Smooth muscle cell (in vitro differentiated cells): Measurements from ENCODE around the gene TRPC6. TPM values are rescaled to one million over a fixed set of nuclear protein-coding genes. Genes with fewer than 3 reads are reported as not detected.

Experiments
- DNase-seq: peaks from one replicate; lab custom pipeline; 2025; ENCODE audit not compliant: unreplicated experiment; lab: John Stamatoyannopoulos, UW
- H2AFZ ChIP-seq: fragments of 200-600 bp; sonication (generic); 2 replicates; pipeline ENCODE4 v1.6.0; 2016; ENCODE audit warnings: antibody characterized with exemption, low read depth, mild to moderate bottlenecking
- H3F3A ChIP-seq: fragments of 200-600 bp; sonication (generic); 2 replicates; pipeline ENCODE4 v1.6.0; 2017; ENCODE audit warnings: antibody characterized with exemption, low read depth
- H3K27ac ChIP-seq: fragments of 200-600 bp; sonication (generic); 2 replicates; pipeline ENCODE4 v1.5.1; 2016; ENCODE audit warnings: low read depth, mild to moderate bottlenecking
- H3K27me3 ChIP-seq: fragments of 200-600 bp; sonication (generic); 2 replicates; pipeline ENCODE4 v1.6.1; 2016; ENCODE audit warnings: low read depth, mild to moderate bottlenecking
- H3K36me3 ChIP-seq: fragments of 200-600 bp; sonication (generic); 2 replicates; pipeline ENCODE4 v1.5.1; 2016; ENCODE audit warnings: low read depth
- H3K4me1 ChIP-seq: fragments of 200-600 bp; sonication (generic); 2 replicates; pipeline ENCODE4 v1.5.1; 2016; ENCODE audit warnings: low read depth
- H3K4me2 ChIP-seq: fragments of 200-600 bp; sonication (generic); 2 replicates; pipeline ENCODE4 v1.6.0; 2016; ENCODE audit warnings: mild to moderate bottlenecking
- H3K4me3 ChIP-seq: fragments of 200-600 bp; sonication (generic); 2 replicates; pipeline ENCODE4 v1.5.1; 2016; ENCODE audit warnings: mild to moderate bottlenecking
- H3K79me2 ChIP-seq: fragments of 200-600 bp; sonication (generic); 2 replicates; pipeline ENCODE4 v1.6.0; 2016; ENCODE audit warnings: low read depth, mild to moderate bottlenecking
- H3K9ac ChIP-seq: fragments of 200-600 bp; sonication (generic); 2 replicates; pipeline ENCODE4 v1.6.0; 2016; ENCODE audit warnings: low read depth
- H3K9me3 ChIP-seq: fragments of 200-600 bp; sonication (generic); replicated peaks from 2 replicates; pipeline ENCODE4 v1.5.1; 2016; ENCODE audit warnings: low read depth
- H4K20me1 ChIP-seq: fragments of 200-600 bp; sonication (generic); 2 replicates; pipeline ENCODE4 v1.6.0; 2016; ENCODE audit warnings: low read depth
- WGBS: methylation state at CpG from one replicate; pipeline ENCODE4 v1.1.7; 2016; ENCODE audit warnings: low lambda C conversion rate; 5-methylcytosine and 5-hydroxymethylcytosine counted together
- polyA plus RNA-seq: library from polyadenylated mRNA; unstranded; fragments of >200 nt; fragmentation: Nextera tagmentation; extraction: Ambion mirVana; gene quantifications from 2 replicates; pipeline ENCODE4 v1.2.1, GENCODE V29; 2016
- total RNA-seq: library from RNA; depleted of rRNA; stranded (reverse); fragments of >200 nt; gene quantifications from 2 replicates; pipeline ENCODE4 v1.2.3, GENCODE V29; 2014
- TF ChIP-seq, protein P1 (sequence below): fragments of 200-600 bp; sonication (generic); IDR thresholded peaks from 2 replicates; pipeline ENCODE4 v1.5.1; 2017; ENCODE audit warnings: borderline replicate concordance, mild to moderate bottlenecking, antibody characterized with exemption; ENCODE audit not compliant: insufficient read depth, poor library complexity, severe bottlenecking

TRPC6 gene
- total and polyA plus RNA-seq, 2 experiments from 2014 or later = 0.18 TPM; not detected in 1

DNA sequence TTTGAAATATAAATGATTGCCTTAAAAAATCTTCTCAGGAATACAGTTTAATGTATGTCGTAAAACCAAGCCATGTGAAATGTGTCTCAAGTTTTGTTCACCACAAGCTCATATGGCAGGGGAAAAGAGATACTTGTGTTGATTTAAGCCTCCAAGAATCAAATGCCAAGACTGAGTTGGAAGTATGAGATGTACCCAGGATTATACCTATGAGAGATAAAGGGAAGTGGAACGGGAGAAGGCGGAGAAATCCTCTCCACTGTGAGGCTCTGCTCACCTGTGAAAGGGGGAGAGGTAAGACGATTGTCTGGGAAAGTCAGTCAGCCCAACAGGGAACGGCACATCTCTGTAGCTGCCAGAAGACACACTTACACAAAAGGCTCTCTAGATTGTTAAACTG is 124.8 kb downstream of the TRPC6 start:
- Histone ChIP-seq H3K4me3 (no peak overlapping the region), H3K27ac (no peak overlapping the region), H3K4me1 (no peaks in the 10 kb centered on the region), H3K9ac (no peak overlapping the region), H3K27me3 (no peaks in the 10 kb centered on the region), H3K4me2 (no peak overlapping the region), H3K9me3 (no peaks in the 10 kb centered on the region), H3K79me2 (no peaks in the 10 kb centered on the region), H2AFZ (no peak overlapping the region), H4K20me1 (no peaks in the 10 kb centered on the region), H3F3A (no peaks in the 10 kb centered on the region), H3K36me3 (no peaks in the 10 kb centered on the region)
- TF ChIP-seq, protein P1, sequence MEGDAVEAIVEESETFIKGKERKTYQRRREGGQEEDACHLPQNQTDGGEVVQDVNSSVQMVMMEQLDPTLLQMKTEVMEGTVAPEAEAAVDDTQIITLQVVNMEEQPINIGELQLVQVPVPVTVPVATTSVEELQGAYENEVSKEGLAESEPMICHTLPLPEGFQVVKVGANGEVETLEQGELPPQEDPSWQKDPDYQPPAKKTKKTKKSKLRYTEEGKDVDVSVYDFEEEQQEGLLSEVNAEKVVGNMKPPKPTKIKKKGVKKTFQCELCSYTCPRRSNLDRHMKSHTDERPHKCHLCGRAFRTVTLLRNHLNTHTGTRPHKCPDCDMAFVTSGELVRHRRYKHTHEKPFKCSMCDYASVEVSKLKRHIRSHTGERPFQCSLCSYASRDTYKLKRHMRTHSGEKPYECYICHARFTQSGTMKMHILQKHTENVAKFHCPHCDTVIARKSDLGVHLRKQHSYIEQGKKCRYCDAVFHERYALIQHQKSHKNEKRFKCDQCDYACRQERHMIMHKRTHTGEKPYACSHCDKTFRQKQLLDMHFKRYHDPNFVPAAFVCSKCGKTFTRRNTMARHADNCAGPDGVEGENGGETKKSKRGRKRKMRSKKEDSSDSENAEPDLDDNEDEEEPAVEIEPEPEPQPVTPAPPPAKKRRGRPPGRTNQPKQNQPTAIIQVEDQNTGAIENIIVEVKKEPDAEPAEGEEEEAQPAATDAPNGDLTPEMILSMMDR = no peak
- 83% methylated on average over 5 of the region's 5 CpGs for WGBS
- DNase-seq = no peak

DNA sequence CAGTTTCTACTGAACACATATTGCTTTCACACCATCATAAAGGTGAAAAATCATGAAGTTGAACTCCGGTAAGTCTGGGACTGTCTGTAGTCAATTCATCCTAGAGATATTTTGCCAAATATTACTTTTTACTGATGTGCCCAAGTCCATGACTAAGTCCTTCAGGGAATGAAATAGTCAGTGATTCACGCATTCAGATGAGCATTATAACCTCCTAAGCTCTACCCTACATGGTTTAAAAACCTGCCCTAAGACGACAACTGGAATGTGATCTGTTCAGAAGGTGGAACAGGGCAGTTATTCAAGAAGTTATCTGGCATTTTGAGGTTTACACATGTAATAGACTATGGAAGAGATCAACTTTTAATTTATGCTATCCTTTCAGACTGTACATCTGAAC is 125.6 kb downstream of the TRPC6 start:
- Histone ChIP-seq H3K4me1 (no peaks in the 10 kb centered on the region), H3K27me3 (no peaks in the 10 kb centered on the region), H3F3A (no peaks in the 10 kb centered on the region), H2AFZ (no peak overlapping the region), H3K9ac (no peak overlapping the region), H3K4me2 (no peak overlapping the region), H3K4me3 (no peak overlapping the region), H3K9me3 (no peaks in the 10 kb centered on the region), H3K79me2 (no peaks in the 10 kb centered on the region), H3K36me3 (no peaks in the 10 kb centered on the region), H3K27ac (peak overlapping the region; percentile 38), H4K20me1 (no peaks in the 10 kb centered on the region)
- no peak for DNase-seq
- TF ChIP-seq, protein P1 = no peak
- WGBS = 49% methylated on average over 3 of the region's 3 CpGs

DNA sequence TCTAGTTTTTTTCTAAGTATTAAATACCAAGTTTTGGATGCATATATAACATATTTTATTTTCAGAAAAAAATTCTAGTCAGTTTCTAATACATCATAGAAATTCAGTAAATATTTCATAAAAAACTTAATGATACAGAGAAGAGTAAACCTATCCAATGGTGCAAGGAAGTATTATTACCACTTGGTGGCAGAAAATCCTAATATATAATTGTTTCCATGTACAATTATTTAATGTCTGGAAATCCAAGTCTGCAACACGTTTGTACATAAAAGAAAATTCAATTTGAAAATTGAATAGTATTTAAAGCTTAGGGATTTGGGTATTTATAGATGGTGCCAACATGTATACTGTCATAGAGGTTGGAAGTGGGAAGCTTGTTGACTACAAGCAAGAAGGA is 127.0 kb downstream of the TRPC6 start:
- H3K36me3 ChIP-seq = no peaks in the 10 kb centered on the region
- no peaks in the 10 kb centered on the region for H3K27me3 ChIP-seq
- no peaks in the 10 kb centered on the region for H3K79me2 ChIP-seq
- H3K4me2 ChIP-seq = no peak overlapping the region
- no peak overlapping the region for H3K9ac ChIP-seq
- no peak overlapping the region for H2AFZ ChIP-seq
- no peaks in the 10 kb centered on the region for H4K20me1 ChIP-seq
- H3K27ac ChIP-seq = no peak overlapping the region
- TF ChIP-seq, protein P1 = peak; percentile 60
- DNase-seq = no peak
- no peaks in the 10 kb centered on the region for H3F3A ChIP-seq
- no peaks in the 10 kb centered on the region for H3K4me1 ChIP-seq
- H3K4me3 ChIP-seq = no peak overlapping the region
- WGBS = 0% methylated on average over 1 of the region's 1 CpG
- H3K9me3 ChIP-seq = no peaks in the 10 kb centered on the region

DNA sequence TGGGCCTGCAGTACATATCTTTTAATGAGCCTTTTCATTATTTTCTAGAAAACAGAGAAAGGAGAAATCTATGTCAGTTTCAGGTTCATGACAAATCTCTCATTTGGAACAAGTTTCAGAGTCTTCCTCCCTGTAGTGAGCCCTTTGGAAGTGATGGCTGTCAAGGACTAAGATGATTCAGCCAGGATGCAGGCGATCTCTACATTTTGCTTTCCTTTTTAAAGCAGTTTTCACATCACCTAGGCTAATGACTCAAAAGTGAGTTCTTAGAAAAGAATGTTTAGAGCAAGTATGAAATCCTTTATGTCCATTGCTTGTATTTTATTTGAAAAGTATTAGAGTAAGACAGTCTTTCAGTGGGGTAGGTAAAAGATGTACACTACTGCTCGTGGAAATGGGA is 130.1 kb downstream of the TRPC6 start:
- WGBS = 80% methylated on average over 2 of the region's 2 CpGs
- DNase-seq = no peak
- Histone ChIP-seq H3K36me3 (no peaks in the 10 kb centered on the region), H3K27me3 (no peaks in the 10 kb centered on the region), H4K20me1 (no peaks in the 10 kb centered on the region), H3K79me2 (no peaks in the 10 kb centered on the region), H3K9ac (no peak overlapping the region), H3F3A (no peaks in the 10 kb centered on the region), H3K4me2 (no peak overlapping the region), H2AFZ (no peak overlapping the region), H3K9me3 (no peaks in the 10 kb centered on the region), H3K4me1 (no peaks in the 10 kb centered on the region), H3K27ac (no peak overlapping the region), H3K4me3 (no peak overlapping the region)
- TF ChIP-seq, protein P1 = no peak
